GM10248 (cell line): ENCODE measurements around the gene PGAM5.

ENCODE experiments used
- CTCF ChIA-PET: fragments of 300-600 bp; sonication (Branson Sonifier 250); formaldehyde crosslinking; extraction: SDS; loops from one replicate; lab custom pipeline; 2021; ENCODE audit warnings: antibody characterized with exemption; lab: Yijun Ruan, JAX
- POLR2A ChIA-PET: fragments of 350-650 bp; sonication (Branson Sonifier 250); formaldehyde crosslinking; extraction: SDS; loops from one replicate; lab custom pipeline; 2020; ENCODE audit warnings: antibody characterized with exemption; lab: Yijun Ruan, JAX
- DNase-seq: peaks from one replicate; pipeline ENCODE4 v3.0.0; 2012; ENCODE audit errors: extremely low spot score
- CTCF ChIP-seq: IDR thresholded peaks from 2 replicates; pipeline ENCODE4 v1.5.1; 2012; ENCODE audit warnings: mild to moderate bottlenecking, low read depth; ENCODE audit errors: extremely low read depth, missing control alignments, control extremely low read depth

Gene PGAM5

GRCh38 chr12:132765361-132765760, 54.7 kb downstream of the PGAM5 start:
- CTCF ChIA-PET, result interaction anchor here (1.7 kb wide), 1 partner anchor 22 kb away, joined by 6 read pairs; no protein-coding TSS in a partner anchor
- DNase-seq, result no peak
- POLR2A ChIA-PET, result interaction anchor here (0.7 kb wide), 1 partner anchor 327 kb away, joined by 3 read pairs; no protein-coding TSS in a partner anchor
- TF ChIP-seq CTCF, result no peak

- DNase-seq, result no peak
- POLR2A ChIA-PET, result no interaction called here
- TF ChIP-seq CTCF, result no peak
- CTCF ChIA-PET, result interaction anchor here (1.7 kb wide), 1 partner anchor 23 kb away, joined by 6 read pairs; no protein-coding TSS in a partner anchor
These were observed 55.9 kb downstream of the PGAM5 start for GRCh38 chr12:132766380-132767085.

- POLR2A ChIA-PET, result no interaction called here
- peak; percentile 58 for DNase-seq
- CTCF ChIA-PET, result interaction anchor here (1.4 kb wide), 1 partner anchor 67 kb away, joined by 3 read pairs; no protein-coding TSS in a partner anchor
- TF ChIP-seq CTCF, result no peak
These were observed 60.6 kb downstream of the PGAM5 start for GRCh38 chr12:132771126-132771838.
